Common myeloid progenitor, CD34-positive (primary cell): Measurements from ENCODE around the gene RAB27A.
A peak's percentile ranks its signal among the peaks of the same experiment; 100 is the strongest.

Experiments used
- CTCF ChIA-PET: fragments of 350-600 bp; sonication (Branson Sonifier 250); formaldehyde crosslinking; loops from one replicate; lab custom pipeline; 2021; ENCODE audit warnings: antibody characterized with exemption; lab: Charles Lee
- POLR2A ChIA-PET: fragments of 350-600 bp; sonication (Branson Sonifier 250); formaldehyde crosslinking; loops from one replicate; lab custom pipeline; 2021; ENCODE audit warnings: antibody characterized with exemption; lab: Charles Lee
- DNase-seq, 3 donors: peaks; one replicate each; pipeline versions ENCODE4 v3.0.0 to v3.0.0-alpha.2; 2013
- H3K27ac ChIP-seq, 2 experiments: 1 replicate in 1 of 2; 2 replicates in 1 of 2; pipeline ENCODE4 v1.7.0; 2013; ENCODE audit warnings: inconsistent platforms in 2 of 2, low read length in 2 of 2, mild to moderate bottlenecking in 2 of 2, low read depth in 1 of 2, moderate library complexity in 1 of 2; ENCODE audit not compliant: severe bottlenecking in 2 of 2, insufficient read depth in 1 of 2, poor library complexity in 1 of 2
- H3K27me3 ChIP-seq, 5 experiments: replicated peaks in 2 of 5; 1 replicate in 3 of 5; 2 replicates in 2 of 5; pipeline versions ENCODE4 v1.6.1 to v1.7.0; 2013; ENCODE audit warnings: low read length in 4 of 5, mild to moderate bottlenecking in 2 of 5, moderate library complexity in 2 of 5, inconsistent platforms in 1 of 5; ENCODE audit not compliant: insufficient read depth in 5 of 5, control insufficient read depth in 4 of 5
- H3K36me3 ChIP-seq, 4 experiments: 1 replicate in 2 of 4; 2 replicates in 2 of 4; pipeline versions ENCODE4 v1.6.1 to v1.7.0; 2013; ENCODE audit warnings: low read length in 3 of 4, control low read depth in 1 of 4, mild to moderate bottlenecking in 1 of 4; ENCODE audit not compliant: control insufficient read depth in 4 of 4, insufficient read depth in 4 of 4
- H3K4me1 ChIP-seq, 4 experiments: 1 replicate in 3 of 4; 2 replicates in 1 of 4; pipeline versions ENCODE4 v1.6.1 to v1.7.1; 2013; ENCODE audit warnings: low read length in 3 of 4, mild to moderate bottlenecking in 3 of 4, control low read depth in 1 of 4, inconsistent platforms in 1 of 4, moderate library complexity in 1 of 4; ENCODE audit not compliant: control insufficient read depth in 4 of 4, insufficient read depth in 4 of 4; ENCODE audit errors: control extremely low read depth in 1 of 4
- H3K4me3 ChIP-seq, 7 experiments: 1 replicate in 4 of 7; 2 replicates in 3 of 7; pipeline versions ENCODE4 v1.5.1 to v1.7.0; 2013; ENCODE audit warnings: mild to moderate bottlenecking in 7 of 7, low read length in 6 of 7, moderate library complexity in 6 of 7, inconsistent platforms in 2 of 7, low read depth in 2 of 7, control low read depth in 1 of 7; ENCODE audit not compliant: insufficient read depth in 4 of 7, control insufficient read depth in 1 of 7; ENCODE audit errors: extremely low read depth in 1 of 7
- H3K9me3 ChIP-seq, 5 experiments: 1 replicate in 4 of 5; 2 replicates in 1 of 5; pipeline versions ENCODE4 v1.6.1 to v1.7.1; 2013; ENCODE audit warnings: low read length in 4 of 5, mild to moderate bottlenecking in 2 of 5, inconsistent platforms in 1 of 5, low read depth in 1 of 5, moderate library complexity in 1 of 5; ENCODE audit not compliant: control insufficient read depth in 4 of 5, insufficient read depth in 2 of 5; ENCODE audit errors: control extremely low read depth in 1 of 5
- WGBS: methylation state at CpG from one replicate; pipeline ENCODE4 v1.1.5; 2013; ENCODE audit not compliant: insufficient coverage; 5-methylcytosine and 5-hydroxymethylcytosine counted together

Gene RAB27A

GRCh38 chr15:55231455-55231854, 58.2 kb downstream of the RAB27A start:
- H3K27me3 ChIP-seq, result no peaks in the 10 kb centered on the region
- peaks cover 0 to 31% (median 14%) of the 10 kb centered on the region in 4 experiments for H3K36me3 ChIP-seq
- no peak for DNase-seq
- H3K4me1 ChIP-seq, result peaks cover 0 to 6% (median 3%) of the 10 kb centered on the region in 4 experiments
- no peaks in the 10 kb centered on the region for H3K9me3 ChIP-seq
- no peak overlapping the region for H3K27ac ChIP-seq
- no peak overlapping the region for H3K4me3 ChIP-seq
- ChIA-PET POLR2A (interaction anchor here (0.6 kb wide), 1 partner anchor 37 kb away, joined by 3 read pairs; no protein-coding TSS in a partner anchor), CTCF (interaction anchor here (1.0 to 1.8 kb wide), 5 partner anchors 9 to 38 kb away, joined by 3 to 5 read pairs (median 3); no protein-coding TSS in a partner anchor)
- no CpG with 5 or more reads among the region's 1 CpG for WGBS

GRCh38 chr15:55230953-55231352, 58.7 kb downstream of the RAB27A start:
- ChIA-PET CTCF (interaction anchor here (1.1 to 1.8 kb wide), 3 partner anchors 10 to 22 kb away, joined by 3 to 5 read pairs (median 4); no protein-coding TSS in a partner anchor), POLR2A (no interaction called here)
- DNase-seq, result no peak
- no peaks in the 10 kb centered on the region for H3K9me3 ChIP-seq
- WGBS, result no CpG with 5 or more reads among the region's 1 CpG
- H3K4me3 ChIP-seq, result no peak overlapping the region
- peaks cover 0 to 33% (median 15%) of the 10 kb centered on the region in 4 experiments for H3K36me3 ChIP-seq
- H3K27me3 ChIP-seq, result no peaks in the 10 kb centered on the region
- peaks cover 0 to 8% (median 3%) of the 10 kb centered on the region in 4 experiments for H3K4me1 ChIP-seq
- H3K27ac ChIP-seq, result no peak overlapping the region

- Histone ChIP-seq H3K4me1 (peaks cover 2 to 12% (median 5%) of the 10 kb centered on the region in 4 experiments), H3K27ac (no peak overlapping the region), H3K4me3 (no peak overlapping the region), H3K27me3 (no peaks in the 10 kb centered on the region), H3K36me3 (peaks cover under 1 to 33% (median 16%) of the 10 kb centered on the region in 4 experiments), H3K9me3 (no peaks in the 10 kb centered on the region)
- ChIA-PET CTCF (interaction anchor here (1.8 kb wide), 1 partner anchor 61 kb away, joined by 4 read pairs; no protein-coding TSS in a partner anchor), POLR2A (no interaction called here)
- no peak for DNase-seq
- 66% methylated on average over 2 of the region's 3 CpGs for WGBS
Observed at GRCh38 chr15:55230051-55230670, 59.5 kb downstream of the RAB27A start.

- no peaks in the 10 kb centered on the region for H3K9me3 ChIP-seq
- no peak overlapping the region for H3K4me3 ChIP-seq
- peaks cover 4 to 31% (median 13%) of the 10 kb centered on the region in 4 experiments for H3K36me3 ChIP-seq
- ChIA-PET CTCF (no interaction called here), POLR2A (interaction anchor here (0.7 kb wide), 1 partner anchor 18 kb away, joined by 3 read pairs; no protein-coding TSS in a partner anchor)
- H3K4me1 ChIP-seq, result peaks cover 29 to 51% (median 37%) of the 10 kb centered on the region in 4 experiments
- no peak for DNase-seq
- 86% methylated on average over 1 of the region's 2 CpGs for WGBS
- no peak overlapping the region for H3K27ac ChIP-seq
- H3K27me3 ChIP-seq, result no peaks in the 10 kb centered on the region
Observed at GRCh38 chr15:55226127-55226526, 63.5 kb downstream of the RAB27A start.

- peaks cover 4 to 23% (median 13%) of the 10 kb centered on the region in 4 experiments for H3K36me3 ChIP-seq
- CTCF ChIA-PET, result interaction anchor here (0.8 kb wide), 1 partner anchor 214 kb away, joined by 3 read pairs; no protein-coding TSS in a partner anchor
- POLR2A ChIA-PET, result no interaction called here
- no peaks in the 10 kb centered on the region for H3K27me3 ChIP-seq
- H3K9me3 ChIP-seq, result no peaks in the 10 kb centered on the region
- H3K27ac ChIP-seq, result no peak overlapping the region
- DNase-seq, result peak in 2 of 3 donors; percentile 49 to 56
- no peak overlapping the region for H3K4me3 ChIP-seq
- H3K4me1 ChIP-seq, result peaks cover 34 to 56% (median 40%) of the 10 kb centered on the region in 4 experiments
Observed at GRCh38 chr15:55224892-55225291, 64.7 kb downstream of the RAB27A start.

DNA sequence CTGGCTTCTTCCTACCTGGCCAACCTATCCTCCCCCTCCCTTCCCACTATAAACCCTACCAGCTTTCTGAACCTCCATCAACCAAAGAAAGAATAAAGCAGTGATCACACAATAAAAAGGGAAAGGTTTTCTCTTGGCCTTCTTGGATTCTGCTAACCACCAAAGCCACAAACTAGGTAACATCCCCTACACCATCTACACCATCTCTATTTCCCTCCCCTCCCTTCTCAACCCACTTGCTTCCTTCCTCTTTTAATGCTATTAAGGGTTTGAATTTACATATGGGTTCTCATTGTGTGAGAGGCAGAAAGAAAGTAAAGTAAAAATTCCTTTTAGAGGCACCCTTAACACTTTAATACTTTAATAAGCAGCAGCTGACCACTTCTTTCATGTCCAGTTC, 67.0 kb downstream of the RAB27A start:
- Histone ChIP-seq H3K27me3 (no peaks in the 10 kb centered on the region), H3K27ac (no peak overlapping the region), H3K36me3 (peaks cover 0 to 21% (median 5%) of the 10 kb centered on the region in 4 experiments), H3K4me3 (peak overlapping the region in 5 of 7 experiments; percentile 26 to 65 (median 40)), H3K9me3 (no peaks in the 10 kb centered on the region), H3K4me1 (peaks cover 34 to 72% (median 42%) of the 10 kb centered on the region in 4 experiments)
- ChIA-PET CTCF (interaction anchor here (1.9 to 4.8 kb wide), 2 partner anchors 62 to 212 kb away, joined by 7 to 17 read pairs; no protein-coding TSS in a partner anchor), POLR2A (no interaction called here)
- DNase-seq, result peak; percentile 79 to 94 (median 92)
